Astrocyte of the cerebellum (primary cell): Measurements from ENCODE around the gene ZKSCAN5.

Experiments
- DNase-seq: peaks from one replicate; pipeline ENCODE4 v3.0.0-alpha.2; 2011; ENCODE audit warnings: low read depth
- H3K4me3 ChIP-seq: 2 replicates; pipeline ENCODE4 v1.5.1; 2011; ENCODE audit warnings: mild to moderate bottlenecking, low read depth, low read length, moderate library complexity
- CTCF ChIP-seq: IDR thresholded peaks from 2 replicates; pipeline ENCODE4 v1.5.1; 2012; ENCODE audit warnings: low read length, low read depth, moderate library complexity, mild to moderate bottlenecking; ENCODE audit errors: missing control alignments
- in situ Hi-C: cut with HindIII; loops from 2 replicates; pipeline ENCODE4 v1.10.0; 2017; ENCODE audit warnings: low sequenced_read_pairs

Gene ZKSCAN5

DNA sequence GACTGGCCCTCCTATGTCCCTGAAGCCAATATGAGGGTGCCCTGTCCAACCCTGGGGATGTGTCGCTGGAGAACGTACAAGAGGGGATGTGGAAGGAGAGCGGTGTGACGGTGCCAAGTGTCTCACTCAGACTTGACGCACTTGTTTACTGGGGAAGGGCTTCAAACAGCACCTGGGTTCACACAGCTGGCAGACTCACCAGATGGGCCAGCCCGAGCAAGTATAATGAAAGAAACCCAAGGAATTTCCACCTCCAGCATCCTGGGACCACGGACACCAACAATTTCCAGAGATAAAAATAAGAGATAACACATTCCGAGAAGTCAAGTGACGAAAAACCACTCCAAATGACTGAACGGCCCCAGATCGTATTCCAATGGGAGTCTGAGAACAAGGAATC is 43.8 kb upstream of the ZKSCAN5 start:
- in situ Hi-C loops = no loop called here
- DNase-seq = no peak
- H3K4me3 ChIP-seq = no peak overlapping the region
- no peak for TF ChIP-seq CTCF

DNA sequence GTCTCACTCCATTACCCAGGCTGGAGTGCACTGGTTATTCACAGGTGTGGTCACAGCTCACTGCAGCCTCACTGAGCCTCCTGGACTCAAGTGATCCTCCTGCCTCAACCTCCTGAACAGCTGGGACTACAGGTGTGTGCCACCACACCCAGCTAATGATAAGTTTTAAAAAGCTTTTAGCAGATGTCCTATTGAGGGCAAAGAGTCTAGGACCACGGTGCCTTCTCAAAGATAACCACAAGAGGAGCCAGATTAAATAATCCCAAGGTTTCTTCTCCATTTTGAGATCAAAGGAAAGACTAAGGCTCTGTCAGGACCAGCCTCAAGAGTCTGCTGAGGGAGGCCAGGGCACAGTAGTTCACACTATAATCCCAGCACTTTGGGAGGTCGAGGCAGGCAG is 43.2 kb upstream of the ZKSCAN5 start:
- no peak overlapping the region for H3K4me3 ChIP-seq
- no peak for TF ChIP-seq CTCF
- DNase-seq = no peak
- in situ Hi-C loops = no loop called here

- no peak for DNase-seq
- in situ Hi-C loops = no loop called here
- H3K4me3 ChIP-seq = peak overlapping the region; percentile 85
- TF ChIP-seq CTCF = no peak
These were observed 39.1 kb upstream of the ZKSCAN5 start for GRCh38 chr7:99465421-99465768.

- in situ Hi-C loops = no loop called here
- no peak overlapping the region for H3K4me3 ChIP-seq
- no peak for TF ChIP-seq CTCF
- no peak for DNase-seq
These were observed 36.0 kb upstream of the ZKSCAN5 start for GRCh38 chr7:99468336-99468918.

DNA sequence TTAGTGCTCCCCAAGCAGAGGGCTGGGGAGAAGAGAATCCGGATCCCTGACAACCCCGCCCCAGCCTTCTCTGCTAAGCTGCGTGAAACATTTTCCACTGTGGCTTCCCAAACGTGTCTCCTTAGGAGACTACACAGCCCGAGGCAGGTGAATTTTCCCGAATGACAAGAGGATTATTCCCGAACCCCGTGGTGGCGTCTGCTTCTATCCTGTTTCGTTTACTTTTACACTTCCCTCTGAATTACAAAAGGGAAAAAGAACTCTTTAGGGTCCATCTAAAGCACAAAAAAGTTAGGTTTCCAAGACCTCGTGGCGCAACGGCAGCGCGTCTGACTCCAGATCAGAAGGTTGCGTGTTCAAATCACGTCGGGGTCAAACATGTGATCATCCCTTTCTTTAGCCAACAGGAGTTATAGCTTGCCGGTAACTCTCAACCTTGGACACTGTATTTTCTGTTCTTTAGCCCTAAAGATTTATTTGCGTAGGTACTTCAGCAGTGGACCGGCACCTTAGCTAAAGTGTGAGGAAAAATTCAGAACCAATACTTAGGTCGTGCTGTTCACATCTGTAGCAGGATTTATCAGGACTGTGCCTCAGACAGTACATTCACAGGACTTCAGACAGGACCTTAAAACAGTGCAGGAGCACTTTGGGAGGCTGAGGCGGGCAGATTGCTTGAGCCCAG is 34.9 kb upstream of the ZKSCAN5 start:
- in situ Hi-C loops = no loop called here
- no peak for DNase-seq
- TF ChIP-seq CTCF = no peak
- no peak overlapping the region for H3K4me3 ChIP-seq

GRCh38 chr7:99472561-99473314 is 31.7 kb upstream of the ZKSCAN5 start, which contains the start of gene ZNF789:
ZNF789 (plus strand) TSS chr7:99472890; CDS start chr7:99476457, 3,567 bp downstream.
- DNase-seq = peak; percentile 85
- in situ Hi-C loops = no loop called here
- peak within 1 kb of the TSS; percentile 96 for H3K4me3 ChIP-seq
- no peak for TF ChIP-seq CTCF
